Upper lobe of right lung (tissue), 1 donor: ENCODE data around the gene GPR26. TPM values are rescaled to one million over a fixed set of nuclear protein-coding genes. Genes with fewer than 3 reads are reported as not detected.

ENCODE experiments used
- ATAC-seq: fragments of 200-7000 bp; cut with Tn5 transposase; one replicate; pipeline ENCODE4 v1.9.1; 2020; ENCODE audit warnings: mild to moderate bottlenecking, moderate library complexity
- DNase-seq: peaks from one replicate; pipeline ENCODE4 v3.0.0-alpha.2; 2020
- H3K27ac ChIP-seq: fragments of 200-600 bp; one replicate; pipeline ENCODE4 v1.8.0; 2022
- H3K27me3 ChIP-seq: fragments of 200-600 bp; one replicate; pipeline ENCODE4 v1.8.0; 2022; ENCODE audit warnings: mild to moderate bottlenecking
- H3K36me3 ChIP-seq: fragments of 200-600 bp; one replicate; pipeline ENCODE4 v1.8.0; 2022
- H3K4me1 ChIP-seq: fragments of 200-600 bp; one replicate; pipeline ENCODE4 v1.8.0; 2022
- H3K4me3 ChIP-seq: fragments of 200-600 bp; one replicate; pipeline ENCODE4 v1.8.0; 2022; ENCODE audit warnings: mild to moderate bottlenecking
- H3K9me3 ChIP-seq: fragments of 200-600 bp; one replicate; pipeline ENCODE4 v1.8.0; 2022
- CTCF ChIP-seq: fragments of 200-600 bp; IDR thresholded peaks from one replicate; pipeline ENCODE4 v1.8.0; 2022; ENCODE audit warnings: antibody characterized with exemption
- intact Hi-C: fragments of 100-400 bp; cut with DNase I; formaldehyde crosslinking; loops from one replicate; pipeline ENCODE4 v1.11.0; 2022
- total RNA-seq: library from RNA; stranded (reverse); fragmentation: NEBNext Ultra II Directional; extraction: Animal tissue kit (Norgen Biotek cat#: 25700); gene quantifications from one replicate; pipeline ENCODE4 v1.2.1, GENCODE V29; 2021
- donor health status: DM: no; HTN: yes; CAD: no; lungs with severe emphysema.

Gene GPR26
- total RNA-seq, 1 donor from 2014 or later: not detected

- Histone ChIP-seq H3K4me3 (no peak overlapping the region), H3K27ac (no peak overlapping the region), H3K27me3 (no peaks in the 10 kb centered on the region), H3K36me3 (no peaks in the 10 kb centered on the region), H3K9me3 (no peaks in the 10 kb centered on the region), H3K4me1 (no peaks in the 10 kb centered on the region)
- TF ChIP-seq CTCF: no peak
- no peak for DNase-seq
- intact Hi-C loops: no loop called here
- no peak for ATAC-seq
Observed at GRCh38 chr10:123706236-123706635, 40.1 kb downstream of the GPR26 start.

- H3K27ac ChIP-seq: no peak overlapping the region
- DNase-seq (no peak), ATAC-seq (no peak)
- H3K9me3 ChIP-seq: no peaks in the 10 kb centered on the region
- H3K36me3 ChIP-seq: no peaks in the 10 kb centered on the region
- no peaks in the 10 kb centered on the region for H3K4me1 ChIP-seq
- no peaks in the 10 kb centered on the region for H3K27me3 ChIP-seq
- no peak for TF ChIP-seq CTCF
- H3K4me3 ChIP-seq: no peak overlapping the region
- intact Hi-C loops: no loop called here
Observed at GRCh38 chr10:123715546-123715945, 49.4 kb downstream of the GPR26 start.

- no peak for TF ChIP-seq CTCF
- DNase-seq (no peak), ATAC-seq (no peak)
- intact Hi-C loops: no loop called here
- Histone ChIP-seq H3K9me3 (no peaks in the 10 kb centered on the region), H3K4me1 (no peaks in the 10 kb centered on the region), H3K36me3 (no peaks in the 10 kb centered on the region), H3K4me3 (no peak overlapping the region), H3K27ac (no peak overlapping the region), H3K27me3 (no peaks in the 10 kb centered on the region)
Observed at GRCh38 chr10:123717336-123717735, 51.2 kb downstream of the GPR26 start.

GRCh38 chr10:123718544-123719060, 52.4 kb downstream of the GPR26 start:
- intact Hi-C loops: no loop called here
- no peaks in the 10 kb centered on the region for H3K4me1 ChIP-seq
- no peak for ATAC-seq

GRCh38 chr10:123720536-123720935, 54.4 kb downstream of the GPR26 start:
- TF ChIP-seq CTCF: no peak
- no peaks in the 10 kb centered on the region for H3K9me3 ChIP-seq
- H3K4me3 ChIP-seq: no peak overlapping the region
- H3K27ac ChIP-seq: no peak overlapping the region
- ATAC-seq: no peak
- H3K4me1 ChIP-seq: no peaks in the 10 kb centered on the region
- intact Hi-C loops: no loop called here
- H3K27me3 ChIP-seq: no peaks in the 10 kb centered on the region
- H3K36me3 ChIP-seq: no peaks in the 10 kb centered on the region
- no peak for DNase-seq

More at GRCh38 chr10:123718544-123719060, 52.4 kb downstream of the GPR26 start:
- Histone ChIP-seq H3K27ac (no peak overlapping the region), H3K27me3 (no peaks in the 10 kb centered on the region), H3K4me3 (no peak overlapping the region), H3K36me3 (no peaks in the 10 kb centered on the region), H3K9me3 (no peaks in the 10 kb centered on the region)
- no peak for DNase-seq
- TF ChIP-seq CTCF: no peak
